Mesendoderm (in vitro differentiated cells): Measurements from ENCODE around the gene CEP72.
"Not testable (repeated sequence)": the region's sequence is repeated elsewhere in the genome, so short reads cannot be mapped to it uniquely, and the experiment has no call there.

Experiments used
- DNase-seq: peaks from one replicate; pipeline ENCODE4 v3.0.0; 2013
- H2AK5ac ChIP-seq: 2 replicates; pipeline ENCODE4 v1.6.1; 2013; ENCODE audit warnings: low read length, inconsistent platforms
- H2BK120ac ChIP-seq: 2 replicates; pipeline ENCODE4 v1.6.1; 2013; ENCODE audit warnings: low read depth, mild to moderate bottlenecking, low read length, moderate library complexity, mixed read lengths
- H2BK15ac ChIP-seq: replicated peaks from 2 replicates; pipeline ENCODE4 v1.6.1; 2013; ENCODE audit warnings: low read depth, mild to moderate bottlenecking, moderate library complexity
- H2BK5ac ChIP-seq: 2 replicates; pipeline ENCODE4 v1.6.1; 2013; ENCODE audit warnings: low read length, inconsistent platforms
- H3K18ac ChIP-seq: 2 replicates; pipeline ENCODE4 v1.6.1; 2013; ENCODE audit warnings: mild to moderate bottlenecking, low read length, mixed read lengths
- H3K23ac ChIP-seq: one replicate; pipeline ENCODE4 v1.6.1; 2013; ENCODE audit warnings: low read length
- H3K27ac ChIP-seq: 2 replicates; pipeline ENCODE4 v1.5.1; 2013; ENCODE audit warnings: low read depth, mild to moderate bottlenecking, inconsistent platforms, low read length, moderate library complexity
- H3K27me3 ChIP-seq: 2 replicates; pipeline ENCODE4 v1.6.1; 2013; ENCODE audit warnings: low read length, control low read depth, mild to moderate bottlenecking, inconsistent platforms; ENCODE audit not compliant: insufficient read depth, poor library complexity
- H3K36me3 ChIP-seq: 2 replicates; pipeline ENCODE4 v1.6.1; 2013; ENCODE audit warnings: low read length, inconsistent platforms; ENCODE audit not compliant: control insufficient read depth, insufficient read depth
- H3K4ac ChIP-seq: one replicate; pipeline ENCODE4 v1.6.1; 2013; ENCODE audit warnings: low read depth, mild to moderate bottlenecking, low read length, moderate library complexity
- H3K4me1 ChIP-seq: 2 replicates; pipeline ENCODE4 v1.6.1; 2013; ENCODE audit warnings: low read depth, low read length, inconsistent platforms; ENCODE audit not compliant: control insufficient read depth
- H3K4me2 ChIP-seq: 2 replicates; pipeline ENCODE4 v1.6.1; 2013; ENCODE audit warnings: low read length
- H3K4me3 ChIP-seq: 2 replicates; pipeline ENCODE4 v1.5.1; 2013; ENCODE audit warnings: mild to moderate bottlenecking, low read length
- H3K56ac ChIP-seq: one replicate; pipeline ENCODE4 v1.6.1; 2013; ENCODE audit warnings: low read length
- H3K79me1 ChIP-seq: 2 replicates; pipeline ENCODE4 v1.6.1; 2013; ENCODE audit warnings: low read length, inconsistent platforms
- H3K79me2 ChIP-seq: 2 replicates; pipeline ENCODE4 v1.6.1; 2013; ENCODE audit warnings: mild to moderate bottlenecking, low read length; ENCODE audit not compliant: control insufficient read depth, insufficient read depth
- H3K9ac ChIP-seq: 2 replicates; pipeline ENCODE4 v1.6.1; 2013; ENCODE audit warnings: low read length, inconsistent platforms
- H4K5ac ChIP-seq: one replicate; pipeline ENCODE4 v1.6.1; 2013; ENCODE audit warnings: low read length
- H4K8ac ChIP-seq: one replicate; pipeline ENCODE4 v1.6.1; 2013; ENCODE audit warnings: low read depth, mild to moderate bottlenecking, control low read depth, low read length, moderate library complexity
- WGBS: extraction: QIAGEN DNeasy Blood & Tissue Kit; methylation state at CpG from one replicate; pipeline ENCODE4 v1.1.7; 2013; ENCODE audit warnings: low lambda C conversion rate, missing lambda C conversion rate; ENCODE audit not compliant: insufficient coverage; ENCODE audit errors: extremely low coverage; 5-methylcytosine and 5-hydroxymethylcytosine counted together

CEP72 gene

DNA sequence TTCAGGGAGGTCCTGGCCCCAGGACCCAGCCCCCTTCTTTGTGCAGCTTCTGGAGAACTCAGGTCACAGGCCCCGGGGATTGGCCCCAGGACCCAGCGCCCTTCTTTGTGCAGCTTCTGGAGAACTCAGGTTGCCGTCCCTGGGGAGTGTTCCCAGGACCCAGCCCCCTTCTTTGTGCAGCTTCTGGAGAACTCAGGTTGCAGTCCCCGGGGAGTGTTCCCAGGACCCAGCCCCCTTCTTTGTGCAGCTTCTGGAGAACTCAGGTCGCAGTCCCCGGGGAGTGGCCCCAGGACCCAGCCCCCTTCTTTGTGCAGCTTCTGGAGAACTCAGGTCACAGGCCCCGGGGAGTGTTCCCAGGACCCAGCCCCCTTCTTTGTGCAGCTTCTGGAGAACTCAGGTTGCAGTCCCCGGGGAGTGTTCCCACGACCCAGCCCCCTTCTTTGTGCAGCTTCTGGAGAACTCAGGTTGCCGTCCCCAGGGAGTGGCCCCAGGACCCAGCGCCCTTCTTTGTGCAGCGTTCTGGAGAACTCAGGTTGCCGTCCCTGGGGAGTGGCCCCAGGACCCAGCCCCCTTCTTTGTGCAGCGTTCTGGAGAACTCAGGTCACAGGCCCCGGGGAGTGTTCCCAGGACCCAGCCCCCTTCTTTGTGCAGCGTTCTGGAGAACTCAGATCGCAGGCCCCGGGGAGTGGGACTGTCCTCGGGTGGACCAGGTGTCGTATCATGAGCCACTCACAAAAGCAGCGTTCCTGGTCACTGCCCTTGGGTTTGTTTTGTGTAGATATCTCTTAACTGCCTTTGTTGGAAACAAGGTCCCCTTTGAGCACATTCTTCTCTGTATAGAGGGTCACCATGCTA lies 16.4 kb downstream of the CEP72 start:
- not testable (repeated sequence) for H2BK15ac ChIP-seq, H3K56ac ChIP-seq, H3K4me2 ChIP-seq, H2BK120ac ChIP-seq, H3K79me2 ChIP-seq, H4K8ac ChIP-seq, H3K23ac ChIP-seq, H2AK5ac ChIP-seq, H4K5ac ChIP-seq, H3K27me3 ChIP-seq, H3K4ac ChIP-seq, H3K9ac ChIP-seq, H3K27ac ChIP-seq, H3K18ac ChIP-seq, H3K36me3 ChIP-seq, H3K79me1 ChIP-seq, H3K4me1 ChIP-seq, H3K4me3 ChIP-seq, H2BK5ac ChIP-seq
- peak; percentile 3 for DNase-seq
- no CpG with 5 or more reads among the region's 21 CpGs for WGBS

DNA sequence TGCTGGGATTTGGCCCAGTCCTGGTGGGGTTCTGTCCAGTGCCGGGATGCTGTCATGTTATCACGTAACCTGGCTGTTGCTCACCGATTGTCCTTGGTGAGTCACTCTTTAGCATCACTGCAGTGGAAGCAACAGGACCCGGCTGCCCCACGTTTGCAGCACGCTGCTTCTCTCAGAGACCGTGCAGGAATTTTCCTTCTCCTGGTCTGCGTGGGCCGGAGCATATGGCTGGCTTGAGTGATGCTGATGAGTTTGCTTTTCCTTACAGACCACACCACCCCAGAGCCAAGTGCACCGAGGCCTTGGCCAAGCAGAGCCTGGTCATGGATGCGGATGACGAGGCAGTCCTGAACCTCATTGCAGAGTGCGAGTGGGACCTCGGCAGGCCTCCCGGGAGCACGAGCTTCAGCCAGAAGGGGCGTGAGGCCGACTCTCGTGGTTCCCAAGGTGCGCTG lies 21.4 kb downstream of the CEP72 start:
- H3K4me1 ChIP-seq, result no peaks in the 10 kb centered on the region
- H2BK5ac ChIP-seq, result no peak overlapping the region
- no peak overlapping the region for H3K9ac ChIP-seq
- no CpG with 5 or more reads among the region's 20 CpGs for WGBS
- no peaks in the 10 kb centered on the region for H3K79me1 ChIP-seq
- H4K5ac ChIP-seq, result no peak overlapping the region
- H4K8ac ChIP-seq, result no peak overlapping the region
- H3K56ac ChIP-seq, result no peak overlapping the region
- no peak overlapping the region for H3K23ac ChIP-seq
- H2BK120ac ChIP-seq, result no peak overlapping the region
- no peaks in the 10 kb centered on the region for H3K79me2 ChIP-seq
- peaks cover 17% of the 10 kb centered on the region for H3K36me3 ChIP-seq
- no peak overlapping the region for H3K4ac ChIP-seq
- H3K4me3 ChIP-seq, result no peak overlapping the region
- H2BK15ac ChIP-seq, result no peak overlapping the region
- no peak for DNase-seq
- H3K4me2 ChIP-seq, result no peak overlapping the region
- H3K18ac ChIP-seq, result no peak overlapping the region
- H2AK5ac ChIP-seq, result no peak overlapping the region
- H3K27me3 ChIP-seq, result no peaks in the 10 kb centered on the region
- H3K27ac ChIP-seq, result no peak overlapping the region

DNA sequence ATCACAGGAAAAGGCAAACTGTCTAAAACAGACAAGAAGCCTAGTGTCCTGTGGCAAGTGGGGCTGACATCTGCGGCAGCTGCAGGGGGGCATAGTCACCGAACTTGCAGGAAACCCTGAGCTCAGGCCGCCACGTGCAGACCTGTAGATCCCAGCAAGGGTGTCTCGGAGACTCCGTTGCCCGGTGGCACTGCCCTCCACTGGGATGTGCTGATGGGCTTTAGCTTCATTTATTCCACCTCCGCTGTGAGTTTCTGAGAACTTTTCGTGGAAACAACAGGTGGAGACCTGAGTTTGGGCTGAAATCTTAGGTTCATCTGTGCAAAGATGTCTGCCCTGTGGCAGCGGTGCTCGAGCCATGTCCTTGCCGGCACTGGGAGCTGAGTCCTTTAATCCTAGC lies 22.1 kb downstream of the CEP72 start:
- no peak overlapping the region for H2BK15ac ChIP-seq
- no peak overlapping the region for H3K56ac ChIP-seq
- H3K23ac ChIP-seq, result no peak overlapping the region
- no peaks in the 10 kb centered on the region for H3K27me3 ChIP-seq
- peaks cover 17% of the 10 kb centered on the region for H3K36me3 ChIP-seq
- H2BK5ac ChIP-seq, result no peak overlapping the region
- H3K4me2 ChIP-seq, result no peak overlapping the region
- H2BK120ac ChIP-seq, result no peak overlapping the region
- WGBS, result no CpG with 5 or more reads among the region's 12 CpGs
- no peak overlapping the region for H3K27ac ChIP-seq
- no peak overlapping the region for H3K4me3 ChIP-seq
- no peaks in the 10 kb centered on the region for H3K79me1 ChIP-seq
- no peak overlapping the region for H4K5ac ChIP-seq
- no peak overlapping the region for H3K4ac ChIP-seq
- H4K8ac ChIP-seq, result no peak overlapping the region
- H3K18ac ChIP-seq, result no peak overlapping the region
- H2AK5ac ChIP-seq, result no peak overlapping the region
- no peaks in the 10 kb centered on the region for H3K4me1 ChIP-seq
- DNase-seq, result no peak
- no peak overlapping the region for H3K9ac ChIP-seq
- no peaks in the 10 kb centered on the region for H3K79me2 ChIP-seq

DNA sequence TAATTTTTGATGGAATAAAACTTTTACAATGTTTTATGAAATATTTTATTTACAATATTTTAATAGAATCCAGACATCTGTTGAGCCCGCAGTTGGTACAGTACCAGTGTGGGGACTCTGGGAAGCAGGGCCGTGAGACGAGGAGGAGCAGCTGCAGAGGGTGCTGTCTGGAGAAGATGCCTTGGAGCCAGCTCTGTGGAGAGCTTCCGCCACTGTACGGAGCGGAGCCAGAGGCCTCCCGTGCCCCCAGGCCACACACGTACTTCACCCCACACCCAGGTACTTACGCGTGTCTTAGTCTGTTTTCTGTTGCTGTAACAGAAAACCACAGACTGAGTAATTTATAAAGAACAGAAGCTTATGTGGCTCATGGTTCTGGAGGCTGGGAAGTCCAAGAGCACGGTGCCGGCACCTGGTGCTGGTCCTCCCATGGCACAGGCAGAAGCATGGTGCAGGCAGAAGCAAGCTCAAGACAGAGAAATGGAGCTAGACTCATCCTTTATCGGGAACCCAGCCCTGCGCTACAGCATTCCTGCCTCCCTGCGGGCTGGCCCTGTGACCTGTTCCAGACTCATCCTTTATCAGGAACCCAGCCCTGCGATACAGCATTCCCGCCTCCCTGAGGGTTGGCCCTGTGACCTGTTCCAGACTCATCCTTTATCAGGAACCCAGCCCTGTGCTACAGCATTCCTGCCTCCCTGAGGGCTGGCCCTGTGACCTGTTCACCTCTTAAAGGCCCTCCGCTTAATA lies 23.3 kb downstream of the CEP72 start:
- Histone ChIP-seq H3K9ac (no peak overlapping the region), H3K79me2 (no peaks in the 10 kb centered on the region), H2BK120ac (no peak overlapping the region), H3K36me3 (peaks cover 17% of the 10 kb centered on the region), H3K4me2 (no peak overlapping the region), H3K27me3 (no peaks in the 10 kb centered on the region), H3K27ac (no peak overlapping the region), H3K23ac (no peak overlapping the region), H2BK5ac (no peak overlapping the region), H4K8ac (no peak overlapping the region), H4K5ac (no peak overlapping the region), H3K4ac (no peak overlapping the region), H2BK15ac (no peak overlapping the region), H3K4me1 (no peaks in the 10 kb centered on the region), H3K4me3 (no peak overlapping the region), H3K56ac (no peak overlapping the region), H3K18ac (no peak overlapping the region), H3K79me1 (no peaks in the 10 kb centered on the region), H2AK5ac (no peak overlapping the region)
- no CpG with 5 or more reads among the region's 18 CpGs for WGBS
- no peak for DNase-seq

- no peak for DNase-seq
- H3K79me1 ChIP-seq, result no peaks in the 10 kb centered on the region
- no peak overlapping the region for H3K23ac ChIP-seq
- H2BK120ac ChIP-seq, result no peak overlapping the region
- no peak overlapping the region for H2BK5ac ChIP-seq
- H3K9ac ChIP-seq, result no peak overlapping the region
- H3K18ac ChIP-seq, result no peak overlapping the region
- no peak overlapping the region for H2AK5ac ChIP-seq
- H3K56ac ChIP-seq, result no peak overlapping the region
- no peaks in the 10 kb centered on the region for H3K79me2 ChIP-seq
- H4K8ac ChIP-seq, result no peak overlapping the region
- H3K4me3 ChIP-seq, result no peak overlapping the region
- H3K27me3 ChIP-seq, result no peaks in the 10 kb centered on the region
- no peak overlapping the region for H4K5ac ChIP-seq
- H3K27ac ChIP-seq, result no peak overlapping the region
- WGBS, result no CpG with 5 or more reads among the region's 20 CpGs
- H3K4me1 ChIP-seq, result no peaks in the 10 kb centered on the region
- peaks cover 18% of the 10 kb centered on the region for H3K36me3 ChIP-seq
- H3K4me2 ChIP-seq, result no peak overlapping the region
- no peak overlapping the region for H2BK15ac ChIP-seq
- no peak overlapping the region for H3K4ac ChIP-seq
These were observed 24.8 kb downstream of the CEP72 start for GRCh38 chr5:636951-637350.
